HG03139 (cell line): Measurements from ENCODE around the gene MCC.

Experiments
- ATAC-seq: cut with Tn5 transposase; IDR thresholded peaks from one replicate; pipeline ENCODE4 v1.9.1; 2021; ENCODE audit not compliant: unreplicated experiment

The MCC gene

GRCh38 chr5:113227798-113228197 is 260.5 kb downstream of the MCC start:
- ATAC-seq = no peak

GRCh38 chr5:113226116-113226736 is 262.0 kb downstream of the MCC start:
- no peak for ATAC-seq

DNA sequence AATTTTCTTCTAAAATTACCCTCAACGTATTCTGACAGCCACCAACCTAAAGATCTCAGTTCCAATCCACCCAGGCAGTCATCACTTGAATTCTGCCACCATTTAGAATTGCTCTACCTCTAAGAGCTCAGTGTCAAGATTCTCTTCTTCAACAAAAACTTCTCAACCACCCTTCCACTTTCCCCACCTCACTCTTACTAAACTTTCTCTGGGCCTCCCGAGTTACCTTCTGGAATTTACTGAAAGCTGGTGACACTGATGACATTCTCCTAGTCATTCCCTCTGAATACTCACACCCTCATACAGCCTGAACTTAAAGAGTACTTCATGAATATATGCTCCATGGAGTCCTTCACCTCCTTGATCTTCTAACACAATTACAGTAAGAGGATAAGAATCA is 263.0 kb downstream of the MCC start:
- no peak for ATAC-seq

- ATAC-seq = no peak
Measured at GRCh38 chr5:113224605-113225065, 263.6 kb downstream of the MCC start.

GRCh38 chr5:113223831-113224604 is 264.2 kb downstream of the MCC start:
- no peak for ATAC-seq

DNA sequence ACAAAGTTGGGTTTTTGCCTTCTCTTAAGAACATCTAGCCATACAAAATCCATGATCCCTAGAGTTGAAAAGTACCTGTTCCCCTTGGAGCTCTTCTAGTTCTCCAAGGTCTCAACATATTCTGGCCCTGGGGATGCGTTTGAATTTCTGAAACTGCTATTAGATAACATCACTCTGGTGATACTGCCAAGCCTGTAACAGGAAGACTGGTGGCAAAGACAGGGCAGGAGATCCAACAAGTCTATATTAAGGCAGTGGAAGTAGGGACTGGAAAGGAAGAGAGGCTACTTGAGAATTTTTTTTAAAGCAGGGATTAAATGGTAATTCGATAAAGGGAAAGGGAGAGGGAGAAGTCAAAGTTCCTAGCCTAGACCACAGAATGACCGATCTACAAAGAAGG is 264.9 kb downstream of the MCC start:
- no peak for ATAC-seq

- ATAC-seq = no peak
Measured at GRCh38 chr5:113221294-113222176, 266.7 kb downstream of the MCC start.

DNA sequence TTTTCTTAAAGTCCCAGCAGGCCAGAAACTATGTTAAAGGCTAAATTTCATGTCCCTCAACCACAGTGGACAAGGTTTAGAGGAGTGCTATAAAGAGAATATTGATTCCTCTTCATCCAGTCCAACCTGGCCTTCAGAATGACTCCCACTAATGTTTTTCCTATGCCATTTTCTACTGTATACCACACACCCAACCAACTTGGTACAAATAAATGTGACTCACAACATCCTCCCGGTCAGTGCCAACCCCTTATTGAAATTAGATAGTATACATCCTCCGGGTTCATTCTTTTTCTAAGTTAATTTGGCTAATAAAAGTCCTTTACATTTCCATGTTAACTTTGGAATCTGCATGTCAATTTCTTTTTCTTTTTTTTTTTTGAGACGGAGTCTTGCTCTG is 268.6 kb downstream of the MCC start:
- no peak for ATAC-seq

DNA sequence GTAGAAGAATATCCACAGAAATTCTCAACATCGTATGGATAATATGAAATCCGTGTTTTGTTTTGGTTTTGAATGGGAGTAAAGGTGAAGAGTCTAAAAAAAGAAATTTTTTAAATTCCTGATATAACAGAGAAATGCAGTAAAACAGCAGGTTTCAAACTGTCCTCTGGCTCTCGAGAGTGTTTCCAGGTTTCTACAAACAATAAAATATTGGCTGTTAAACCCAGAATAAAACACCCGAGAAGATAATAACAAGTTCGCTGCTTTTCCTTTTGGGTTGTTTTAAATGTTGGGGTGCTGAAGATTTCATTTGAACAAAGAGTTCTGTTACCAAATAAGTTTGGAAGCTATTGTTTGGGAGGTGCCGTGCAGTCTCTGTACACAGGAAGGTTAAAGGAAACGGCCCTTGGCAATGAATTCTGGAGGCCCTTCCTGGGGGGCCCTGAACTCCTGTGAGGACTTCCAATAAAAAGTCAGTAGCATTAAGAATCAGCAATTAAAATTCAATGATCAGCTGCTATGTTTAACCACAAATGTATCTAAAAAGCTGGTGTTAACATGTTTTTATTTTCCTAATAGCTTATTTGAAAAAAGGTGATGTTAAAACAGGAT is 269.2 kb downstream of the MCC start:
- ATAC-seq = no peak

GRCh38 chr5:113218200-113218599 is 270.1 kb downstream of the MCC start:
- no peak for ATAC-seq

DNA sequence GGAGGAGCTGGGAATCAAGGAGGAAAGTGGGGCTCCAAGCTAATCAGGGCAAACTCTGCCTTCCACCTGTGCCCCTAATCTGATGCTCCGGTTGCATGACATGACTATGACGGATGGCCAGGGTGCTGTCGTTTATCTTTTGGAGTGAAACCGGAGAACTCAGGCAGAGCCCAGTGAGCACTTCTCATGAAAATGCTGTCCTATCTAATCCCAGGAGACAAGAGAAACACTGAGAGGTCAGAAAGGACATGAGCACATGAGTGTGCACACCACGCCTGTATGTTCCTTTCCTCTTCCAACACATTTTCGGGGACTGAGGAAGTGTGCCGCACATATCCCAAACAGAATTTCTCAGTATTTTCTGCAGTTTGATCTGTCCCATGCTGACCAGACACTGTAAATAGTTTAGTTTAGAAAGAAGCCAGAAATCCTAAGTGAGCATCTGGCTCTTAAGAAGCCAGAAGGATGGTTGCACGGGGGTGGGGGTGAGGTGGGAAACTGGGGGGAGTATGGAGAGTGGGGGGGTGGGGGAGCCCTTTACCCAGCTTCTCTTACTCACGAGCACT is 270.6 kb downstream of the MCC start:
- ATAC-seq = no peak

DNA sequence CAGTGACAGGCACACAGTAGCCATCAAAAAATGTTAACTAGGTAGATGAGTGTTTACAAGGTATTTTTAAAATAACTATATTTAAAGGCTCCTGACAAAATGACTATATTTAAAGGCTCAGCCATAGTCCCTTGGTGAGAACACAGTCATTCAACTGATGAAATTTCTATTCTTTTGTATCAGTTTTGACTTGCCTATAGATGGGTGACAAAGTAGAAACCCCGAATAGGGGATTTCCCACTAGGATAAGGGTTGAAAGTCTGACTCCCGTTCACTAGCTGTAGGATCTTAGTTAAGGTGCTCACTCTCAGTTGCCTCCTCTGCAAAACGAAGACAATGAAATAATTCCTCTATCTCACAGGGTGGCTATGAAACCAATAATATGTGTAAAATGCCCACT is 271.7 kb downstream of the MCC start:
- ATAC-seq = no peak

- ATAC-seq = no peak
Measured at GRCh38 chr5:113215401-113216060, 272.7 kb downstream of the MCC start.

DNA sequence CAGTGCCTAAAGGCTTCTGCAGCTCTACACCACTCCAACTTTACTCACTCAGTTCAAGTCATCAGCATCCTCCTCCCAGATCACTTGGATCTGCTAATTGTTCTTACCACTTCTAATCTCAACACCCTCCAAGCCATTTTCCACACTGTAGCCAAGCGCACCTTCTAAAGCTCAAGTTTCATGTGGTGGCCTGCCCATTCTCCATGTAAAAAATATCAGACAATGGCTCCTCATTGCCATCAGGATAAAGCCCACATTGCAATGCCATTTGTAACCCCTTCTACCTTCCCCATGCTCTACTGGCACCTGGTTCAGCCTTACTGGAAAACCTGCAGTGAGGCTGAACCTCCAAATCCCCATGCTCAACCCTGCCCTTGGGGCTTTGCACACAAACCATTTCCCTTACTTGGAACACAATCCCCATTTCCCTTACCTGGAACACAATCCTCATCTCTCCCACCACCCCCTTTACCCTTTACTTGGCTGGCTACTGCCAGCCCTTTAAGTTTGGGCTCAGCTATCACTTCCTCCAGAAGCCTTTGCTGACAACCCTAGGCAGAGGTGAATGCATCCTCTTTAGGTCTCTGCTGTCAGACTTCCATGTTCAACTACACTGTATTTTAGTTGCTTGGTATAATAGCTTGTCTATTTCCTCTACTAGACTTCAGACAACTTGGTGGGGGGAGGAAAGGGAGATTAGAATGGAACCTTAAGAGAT is 273.5 kb downstream of the MCC start:
- no peak for ATAC-seq

GRCh38 chr5:113213551-113214425 is 274.5 kb downstream of the MCC start:
- no peak for ATAC-seq

DNA sequence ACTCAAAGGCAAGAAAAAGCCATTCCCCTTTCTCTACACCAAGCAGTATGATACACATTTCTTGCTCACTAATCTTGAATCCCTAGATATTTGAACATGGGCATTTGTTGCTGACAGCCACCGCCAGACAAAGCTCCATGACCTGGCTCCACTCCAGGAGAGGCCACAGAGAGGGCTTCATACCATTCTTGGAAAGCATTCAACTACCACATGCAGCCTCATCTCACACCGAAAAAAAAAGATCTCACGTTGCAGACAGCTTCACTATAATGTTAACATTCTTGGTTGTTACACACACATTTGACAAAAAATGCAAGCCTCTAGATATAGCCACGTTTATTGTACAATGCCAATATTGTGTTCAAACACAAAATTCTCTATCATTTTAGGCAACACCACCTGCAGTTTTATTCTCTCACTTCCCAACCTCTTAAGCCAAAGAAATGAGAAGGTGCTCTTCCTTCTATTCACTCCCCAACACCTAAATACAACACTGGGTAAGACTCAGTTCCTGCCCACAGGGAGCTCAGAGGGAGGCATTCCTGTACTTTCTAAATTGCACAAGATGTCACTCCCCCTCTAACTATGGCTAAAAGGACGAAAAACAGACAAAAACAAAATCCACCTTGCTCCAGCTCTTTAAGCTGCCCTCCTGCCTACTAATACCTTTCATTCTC is 275.9 kb downstream of the MCC start:
- no peak for ATAC-seq

GRCh38 chr5:113209498-113209897 is 278.8 kb downstream of the MCC start:
- ATAC-seq = no peak

DNA sequence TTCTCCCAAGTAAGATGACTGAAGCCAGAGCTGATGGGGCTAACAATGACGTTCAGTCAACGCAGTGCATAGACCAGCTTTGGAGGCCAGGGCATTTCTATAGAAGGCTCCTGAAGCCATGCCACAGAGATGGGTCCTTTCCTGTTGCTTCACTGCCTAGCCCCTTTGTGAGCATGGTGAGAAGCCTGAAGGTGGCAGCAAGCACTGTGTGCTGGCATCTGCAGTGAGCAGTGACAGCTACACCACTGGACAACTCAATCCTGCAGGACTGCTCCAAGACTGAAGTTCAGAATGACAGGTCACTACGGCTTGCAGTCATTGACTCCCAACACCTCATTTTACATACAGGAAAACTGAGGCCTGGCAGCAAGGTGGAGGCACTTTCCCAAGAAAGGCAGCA is 282.4 kb downstream of the MCC start:
- ATAC-seq = no peak
